ENCODE data around the gene NR2C2AP.
"Not testable (repeated sequence)": the region's sequence is repeated elsewhere in the genome, so short reads cannot be mapped to it uniquely, and the experiment has no call there.

Gene NR2C2AP

DNA sequence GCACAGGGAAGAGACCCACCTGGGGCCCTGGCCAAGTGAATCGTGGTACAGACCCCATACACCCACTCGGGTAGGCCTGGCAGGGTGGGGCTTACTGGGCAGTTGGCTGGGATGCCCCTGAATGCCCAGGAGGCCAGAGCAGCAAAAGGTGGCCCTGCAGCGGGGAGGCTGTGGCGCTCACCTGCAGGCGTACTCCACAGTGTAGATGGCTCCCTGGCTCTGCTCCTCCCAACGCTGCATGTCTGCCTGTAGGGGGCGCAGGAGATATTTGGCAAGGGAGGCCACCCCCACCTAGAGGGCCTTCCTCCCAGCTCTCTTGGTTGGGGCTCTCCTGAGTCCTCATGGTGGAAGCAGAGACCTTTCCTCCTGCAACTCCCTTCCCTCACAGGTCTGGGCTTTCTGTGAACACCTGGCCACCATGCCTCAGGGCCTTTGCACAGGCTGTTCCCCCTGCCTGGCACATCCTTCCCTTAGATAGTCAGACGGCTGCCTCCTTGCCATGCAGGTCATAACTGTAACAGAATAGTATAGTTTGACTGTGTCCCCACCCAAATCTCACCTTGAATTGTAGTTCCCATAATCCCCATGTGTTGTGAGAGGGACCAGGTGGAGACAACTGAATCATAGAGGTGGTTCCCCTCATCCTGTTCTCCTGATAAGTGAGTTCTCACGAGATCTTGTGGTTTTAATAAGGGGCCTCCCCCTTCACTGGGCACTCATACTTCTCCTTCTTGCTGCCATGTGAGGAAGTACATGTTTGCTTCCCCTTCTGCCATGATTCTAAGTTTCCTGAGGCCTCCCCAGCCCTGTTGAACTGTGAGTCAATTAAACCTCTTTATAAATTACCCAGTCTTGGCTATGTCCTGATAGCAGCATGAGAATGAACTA lies 17.1 kb downstream of the NR2C2AP start:
- TF ChIP-seq, protein P1, sequence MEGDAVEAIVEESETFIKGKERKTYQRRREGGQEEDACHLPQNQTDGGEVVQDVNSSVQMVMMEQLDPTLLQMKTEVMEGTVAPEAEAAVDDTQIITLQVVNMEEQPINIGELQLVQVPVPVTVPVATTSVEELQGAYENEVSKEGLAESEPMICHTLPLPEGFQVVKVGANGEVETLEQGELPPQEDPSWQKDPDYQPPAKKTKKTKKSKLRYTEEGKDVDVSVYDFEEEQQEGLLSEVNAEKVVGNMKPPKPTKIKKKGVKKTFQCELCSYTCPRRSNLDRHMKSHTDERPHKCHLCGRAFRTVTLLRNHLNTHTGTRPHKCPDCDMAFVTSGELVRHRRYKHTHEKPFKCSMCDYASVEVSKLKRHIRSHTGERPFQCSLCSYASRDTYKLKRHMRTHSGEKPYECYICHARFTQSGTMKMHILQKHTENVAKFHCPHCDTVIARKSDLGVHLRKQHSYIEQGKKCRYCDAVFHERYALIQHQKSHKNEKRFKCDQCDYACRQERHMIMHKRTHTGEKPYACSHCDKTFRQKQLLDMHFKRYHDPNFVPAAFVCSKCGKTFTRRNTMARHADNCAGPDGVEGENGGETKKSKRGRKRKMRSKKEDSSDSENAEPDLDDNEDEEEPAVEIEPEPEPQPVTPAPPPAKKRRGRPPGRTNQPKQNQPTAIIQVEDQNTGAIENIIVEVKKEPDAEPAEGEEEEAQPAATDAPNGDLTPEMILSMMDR (IDR thresholded peaks at IDR 0.05; ENCODE audit: insufficient read depth, low read depth, low read length, missing control alignments): peak; percentile 67
- no peak overlapping the region for H3K4me3 ChIP-seq (ENCODE audit: low read depth, low read length)
- peak; percentile 72 for DNase-seq (ENCODE audit: low read depth)

DNA sequence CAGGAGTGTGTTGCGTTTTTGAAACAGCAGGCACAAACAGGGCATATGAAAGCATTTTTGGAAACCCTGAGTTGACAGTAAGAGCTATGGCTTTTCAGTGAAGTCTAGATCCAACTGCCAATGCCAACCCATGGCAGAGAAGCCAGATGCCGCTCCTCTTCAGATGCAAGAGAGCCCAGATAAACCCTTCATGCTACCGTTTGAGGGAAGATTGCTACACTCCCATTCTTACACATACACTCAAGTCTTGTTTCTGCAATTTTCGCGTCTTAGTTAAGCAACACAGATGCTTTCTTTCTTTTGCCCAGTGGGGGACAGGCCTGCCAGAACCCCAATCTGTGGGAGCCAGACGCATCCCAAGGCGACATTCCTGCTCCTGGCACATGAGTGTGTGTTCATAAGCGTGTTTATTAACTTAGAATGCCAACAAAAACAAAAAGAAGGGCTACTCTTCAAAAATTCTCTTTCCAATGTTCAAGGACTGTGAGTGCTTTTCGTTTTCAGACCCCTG lies 21.7 kb downstream of the NR2C2AP start:
- TF ChIP-seq, protein P1 (IDR thresholded peaks at IDR 0.05; ENCODE audit: insufficient read depth, low read depth, low read length, missing control alignments): no peak
- no peak for DNase-seq (ENCODE audit: low read depth)
- no peak overlapping the region for H3K4me3 ChIP-seq (ENCODE audit: low read depth, low read length)

DNA sequence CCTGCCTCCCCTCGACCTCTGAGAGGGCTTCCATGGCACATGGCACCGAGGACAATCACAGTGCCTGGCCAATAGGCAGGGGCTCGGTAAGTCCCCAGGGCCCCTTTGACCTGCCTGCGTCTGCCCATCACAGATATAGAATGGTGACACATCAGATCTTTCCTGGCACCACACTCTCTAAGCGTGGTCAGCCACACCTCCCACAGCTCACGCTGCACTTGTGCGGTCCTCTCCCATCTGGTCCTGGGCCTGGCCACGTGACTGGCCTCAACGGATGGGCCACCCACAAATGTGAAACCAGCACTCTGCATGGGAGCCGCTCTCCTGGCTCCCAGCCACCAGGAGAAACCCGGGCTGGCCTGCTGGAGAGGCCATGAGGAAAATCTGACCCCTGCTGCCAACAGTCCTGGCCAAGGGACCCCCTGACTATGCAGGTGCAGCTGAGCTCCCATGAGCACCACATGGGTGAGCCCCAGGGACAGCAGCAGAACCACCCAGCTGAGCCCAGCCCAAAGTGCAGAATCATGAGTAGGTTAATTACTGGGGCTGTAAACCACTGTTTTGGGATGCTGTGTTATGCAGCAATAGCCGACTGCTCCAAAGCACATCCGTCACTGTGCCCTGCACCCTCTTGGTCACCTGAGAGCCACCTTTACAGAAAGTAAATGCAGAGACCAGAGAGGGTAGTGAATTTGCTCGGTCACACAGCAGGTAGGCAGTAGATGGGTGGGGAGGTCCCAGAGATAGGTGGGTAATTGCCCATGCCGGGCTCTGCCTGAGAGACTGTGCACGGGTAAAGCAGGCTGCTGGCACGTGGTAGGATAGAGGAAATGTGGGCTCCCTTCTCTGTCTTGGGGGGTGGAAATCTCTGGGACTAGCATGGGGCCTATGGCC lies 23.4 kb downstream of the NR2C2AP start:
- no peak for DNase-seq (ENCODE audit: low read depth)
- TF ChIP-seq, protein P1 (IDR thresholded peaks at IDR 0.05; ENCODE audit: insufficient read depth, low read depth, low read length, missing control alignments): no peak
- H3K4me3 ChIP-seq (ENCODE audit: low read depth, low read length): no peak overlapping the region

DNA sequence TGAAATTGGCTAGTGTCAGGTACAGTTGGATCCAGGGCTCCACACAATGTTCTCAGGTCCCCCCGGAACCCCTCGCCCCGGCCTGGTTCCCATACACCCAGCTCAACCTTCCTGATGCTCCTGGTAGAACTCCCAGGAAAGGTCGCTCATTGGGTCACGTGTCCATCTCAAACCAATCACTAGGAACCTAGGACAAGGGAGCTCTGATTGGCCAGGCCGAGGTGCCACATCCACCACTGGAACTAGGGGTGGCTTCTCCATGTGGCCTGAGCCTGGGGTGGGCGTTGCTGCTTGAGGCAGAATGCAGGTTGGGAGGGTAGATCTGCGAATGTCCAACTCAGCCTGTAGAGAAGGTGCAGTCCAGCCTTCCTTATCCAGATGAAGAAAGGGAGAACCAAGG lies 26.3 kb downstream of the NR2C2AP start:
- no peak for DNase-seq (ENCODE audit: low read depth)
- no peak overlapping the region for H3K4me3 ChIP-seq (ENCODE audit: low read depth, low read length)
- TF ChIP-seq, protein P1 (IDR thresholded peaks at IDR 0.05; ENCODE audit: insufficient read depth, low read depth, low read length, missing control alignments): no peak

DNA sequence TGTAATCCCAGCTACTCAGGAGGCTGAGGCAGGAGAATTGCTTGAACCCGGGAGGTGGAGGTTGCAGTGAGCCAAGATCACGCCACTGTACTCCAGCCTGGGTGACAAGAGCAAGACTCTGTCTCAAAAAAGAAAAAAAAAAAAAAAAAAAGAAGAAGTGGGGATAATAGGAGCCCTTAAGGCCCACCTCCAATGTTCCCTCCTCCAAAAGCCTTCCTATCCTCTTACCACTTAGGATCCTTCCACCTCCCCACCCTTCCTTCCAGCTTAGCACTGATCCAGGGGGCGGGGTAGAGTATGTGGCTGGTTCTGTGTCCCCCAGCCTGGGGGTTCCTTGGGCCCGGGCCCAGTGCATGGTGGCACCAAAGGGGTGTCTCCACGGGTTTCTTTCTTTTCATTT lies 30.0 kb downstream of the NR2C2AP start:
- not testable (repeated sequence) for DNase-seq (ENCODE audit: low read depth); H3K4me3 ChIP-seq (ENCODE audit: low read depth, low read length)

DNA sequence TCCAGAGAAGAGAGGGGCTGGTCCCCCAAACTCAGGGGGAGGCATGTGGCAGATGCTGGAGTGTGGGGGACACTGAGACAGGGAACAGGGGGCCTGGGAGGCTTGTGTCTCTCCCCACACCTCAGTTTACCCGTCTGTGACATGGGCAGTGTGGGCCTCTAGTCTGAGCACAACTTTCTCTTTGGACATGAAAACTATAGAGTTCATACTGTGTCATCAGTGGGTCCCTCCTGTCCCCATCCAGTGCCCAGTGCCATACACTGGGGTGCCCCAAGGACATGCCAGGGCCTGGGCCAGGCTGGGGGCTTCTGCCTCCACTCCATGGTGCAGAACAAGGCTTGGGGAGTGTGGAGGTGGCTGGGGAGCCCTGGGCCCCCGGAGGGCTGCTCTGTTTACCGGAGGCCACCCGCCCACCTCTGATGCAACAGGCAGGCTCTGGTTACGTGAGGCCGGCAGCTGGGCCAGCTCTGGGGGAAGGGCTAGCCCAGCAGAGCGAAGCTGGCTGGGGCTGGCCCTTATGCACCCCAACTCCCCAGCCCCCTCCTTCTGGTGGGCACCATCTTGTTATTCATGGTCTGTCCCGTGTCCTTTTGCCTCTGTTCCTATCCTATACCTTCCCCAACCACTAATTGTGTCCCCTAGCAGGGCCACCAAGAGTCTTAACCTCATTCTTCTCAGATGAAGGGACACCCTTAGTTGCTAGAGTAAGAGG lies 31.2 kb downstream of the NR2C2AP start:
- TF ChIP-seq, protein P1 (IDR thresholded peaks at IDR 0.05; ENCODE audit: insufficient read depth, low read depth, low read length, missing control alignments): no peak
- no peak overlapping the region for H3K4me3 ChIP-seq (ENCODE audit: low read depth, low read length)
- peak; percentile 41 for DNase-seq (ENCODE audit: low read depth)
